ENCODE data around the gene TPGS2. TPM values are rescaled to one million over a fixed set of nuclear protein-coding genes. Genes with fewer than 3 reads are reported as not detected.
"Not testable (repeated sequence)": the region's sequence is repeated elsewhere in the genome, so short reads cannot be mapped to it uniquely, and the experiment has no call there.

The TPGS2 gene
- total and polyA plus RNA-seq, 2 experiments from 2014 or later: 161 to 185 TPM

GRCh38 chr18:36821681-36822080 lies 7.1 kb downstream of the TPGS2 start:
- Histone ChIP-seq H3K36me3 (no peaks in the 10 kb centered on the region), H3K4me1 (ENCODE audit: low read depth) (no peaks in the 10 kb centered on the region), H3K27ac (no peak overlapping the region), H3K9me3 (ENCODE audit: low read depth) (no peaks in the 10 kb centered on the region), H3K4me3 (no peak overlapping the region), H3K27me3 (no peaks in the 10 kb centered on the region)
- TF ChIP-seq, protein P1, sequence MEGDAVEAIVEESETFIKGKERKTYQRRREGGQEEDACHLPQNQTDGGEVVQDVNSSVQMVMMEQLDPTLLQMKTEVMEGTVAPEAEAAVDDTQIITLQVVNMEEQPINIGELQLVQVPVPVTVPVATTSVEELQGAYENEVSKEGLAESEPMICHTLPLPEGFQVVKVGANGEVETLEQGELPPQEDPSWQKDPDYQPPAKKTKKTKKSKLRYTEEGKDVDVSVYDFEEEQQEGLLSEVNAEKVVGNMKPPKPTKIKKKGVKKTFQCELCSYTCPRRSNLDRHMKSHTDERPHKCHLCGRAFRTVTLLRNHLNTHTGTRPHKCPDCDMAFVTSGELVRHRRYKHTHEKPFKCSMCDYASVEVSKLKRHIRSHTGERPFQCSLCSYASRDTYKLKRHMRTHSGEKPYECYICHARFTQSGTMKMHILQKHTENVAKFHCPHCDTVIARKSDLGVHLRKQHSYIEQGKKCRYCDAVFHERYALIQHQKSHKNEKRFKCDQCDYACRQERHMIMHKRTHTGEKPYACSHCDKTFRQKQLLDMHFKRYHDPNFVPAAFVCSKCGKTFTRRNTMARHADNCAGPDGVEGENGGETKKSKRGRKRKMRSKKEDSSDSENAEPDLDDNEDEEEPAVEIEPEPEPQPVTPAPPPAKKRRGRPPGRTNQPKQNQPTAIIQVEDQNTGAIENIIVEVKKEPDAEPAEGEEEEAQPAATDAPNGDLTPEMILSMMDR (IDR thresholded peaks at IDR 0.05; ENCODE audit: low read depth, low read length): no peak
- no peak for DNase-seq (ENCODE audit: low read depth in 1 of 2, low spot score in 1 of 2)

DNA sequence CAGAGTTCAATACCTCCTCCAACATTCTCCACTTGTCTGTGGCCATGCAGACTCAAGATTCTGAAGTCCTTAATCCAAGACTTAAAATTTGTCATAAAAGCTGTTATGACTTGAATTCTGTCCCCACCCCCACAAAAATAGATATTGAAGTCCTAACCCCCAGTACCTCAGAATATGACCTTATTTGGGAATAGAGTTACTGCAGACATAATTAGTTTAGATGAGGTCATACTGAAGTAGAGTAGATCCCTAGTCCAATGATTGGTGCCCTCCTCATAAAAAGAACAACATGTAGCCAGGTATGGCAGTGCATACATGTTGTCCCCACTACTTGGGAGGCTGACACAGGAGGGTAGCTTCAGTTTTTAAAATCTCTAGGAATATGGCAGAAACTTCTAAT lies 9.2 kb downstream of the TPGS2 start:
- DNase-seq (ENCODE audit: low read depth in 1 of 2, low spot score in 1 of 2): no peak
- TF ChIP-seq, protein P1 (IDR thresholded peaks at IDR 0.05; ENCODE audit: low read depth, low read length): no peak

GRCh38 chr18:36818652-36819051 lies 10.2 kb downstream of the TPGS2 start:
- DNase-seq (ENCODE audit: low read depth in 1 of 2, low spot score in 1 of 2): no peak
- Histone ChIP-seq H3K4me3 (no peak overlapping the region), H3K27me3 (no peaks in the 10 kb centered on the region), H3K36me3 (no peaks in the 10 kb centered on the region), H3K27ac (no peak overlapping the region), H3K9me3 (ENCODE audit: low read depth) (no peaks in the 10 kb centered on the region), H3K4me1 (ENCODE audit: low read depth) (peaks cover 18% of the 10 kb centered on the region)
- TF ChIP-seq, protein P1 (IDR thresholded peaks at IDR 0.05; ENCODE audit: low read depth, low read length): no peak

More for the DNA sequence above, 9.2 kb downstream of the TPGS2 start:
- Histone ChIP-seq H3K9me3 (ENCODE audit: low read depth) (no peaks in the 10 kb centered on the region), H3K36me3 (no peaks in the 10 kb centered on the region), H3K4me1 (ENCODE audit: low read depth) (peaks cover 14% of the 10 kb centered on the region), H3K27me3 (no peaks in the 10 kb centered on the region), H3K4me3 (no peak overlapping the region), H3K27ac (no peak overlapping the region)

GRCh38 chr18:36817039-36817438 lies 11.8 kb downstream of the TPGS2 start:
- Histone ChIP-seq H3K36me3 (no peaks in the 10 kb centered on the region), H3K4me3 (no peak overlapping the region), H3K27ac (no peak overlapping the region), H3K4me1 (ENCODE audit: low read depth) (peaks cover 18% of the 10 kb centered on the region), H3K9me3 (ENCODE audit: low read depth) (no peaks in the 10 kb centered on the region), H3K27me3 (no peaks in the 10 kb centered on the region)
- no peak for DNase-seq (ENCODE audit: low read depth in 1 of 2, low spot score in 1 of 2)
- TF ChIP-seq, protein P1 (IDR thresholded peaks at IDR 0.05; ENCODE audit: low read depth, low read length): no peak

- DNase-seq (ENCODE audit: low read depth in 1 of 2, low spot score in 1 of 2); H3K9me3 ChIP-seq (ENCODE audit: low read depth); H3K27me3 ChIP-seq; H3K4me3 ChIP-seq; H3K36me3 ChIP-seq: not testable (repeated sequence)
- peak overlapping the region; percentile 77 for H3K27ac ChIP-seq
- peaks cover 18% of the 10 kb centered on the region for H3K4me1 ChIP-seq (ENCODE audit: low read depth)
These were observed 12.7 kb downstream of the TPGS2 start for GRCh38 chr18:36816096-36816495.

GRCh38 chr18:36814994-36815393 lies 13.8 kb downstream of the TPGS2 start:
- no peaks in the 10 kb centered on the region for H3K36me3 ChIP-seq
- DNase-seq (ENCODE audit: low read depth in 1 of 2, low spot score in 1 of 2): peak in 1 of 2 donors; percentile 59
- peak overlapping the region; percentile 77 for H3K27ac ChIP-seq
- TF ChIP-seq, protein P1 (IDR thresholded peaks at IDR 0.05; ENCODE audit: low read depth, low read length): no peak
- no peaks in the 10 kb centered on the region for H3K27me3 ChIP-seq
- no peaks in the 10 kb centered on the region for H3K9me3 ChIP-seq (ENCODE audit: low read depth)
- peaks cover 18% of the 10 kb centered on the region for H3K4me1 ChIP-seq (ENCODE audit: low read depth)
- no peak overlapping the region for H3K4me3 ChIP-seq
